HG03025 (cell line): ENCODE measurements around the gene MYL6.
"Not testable (repeated sequence)": the region's sequence is repeated elsewhere in the genome, so short reads cannot be mapped to it uniquely, and the experiment has no call there.

Source experiments
- ATAC-seq: cut with Tn5 transposase; IDR thresholded peaks from one replicate; pipeline ENCODE4 v1.9.1; 2021; ENCODE audit warnings: mild to moderate bottlenecking, moderate library complexity; ENCODE audit not compliant: unreplicated experiment, low FRiP score

The MYL6 gene

DNA sequence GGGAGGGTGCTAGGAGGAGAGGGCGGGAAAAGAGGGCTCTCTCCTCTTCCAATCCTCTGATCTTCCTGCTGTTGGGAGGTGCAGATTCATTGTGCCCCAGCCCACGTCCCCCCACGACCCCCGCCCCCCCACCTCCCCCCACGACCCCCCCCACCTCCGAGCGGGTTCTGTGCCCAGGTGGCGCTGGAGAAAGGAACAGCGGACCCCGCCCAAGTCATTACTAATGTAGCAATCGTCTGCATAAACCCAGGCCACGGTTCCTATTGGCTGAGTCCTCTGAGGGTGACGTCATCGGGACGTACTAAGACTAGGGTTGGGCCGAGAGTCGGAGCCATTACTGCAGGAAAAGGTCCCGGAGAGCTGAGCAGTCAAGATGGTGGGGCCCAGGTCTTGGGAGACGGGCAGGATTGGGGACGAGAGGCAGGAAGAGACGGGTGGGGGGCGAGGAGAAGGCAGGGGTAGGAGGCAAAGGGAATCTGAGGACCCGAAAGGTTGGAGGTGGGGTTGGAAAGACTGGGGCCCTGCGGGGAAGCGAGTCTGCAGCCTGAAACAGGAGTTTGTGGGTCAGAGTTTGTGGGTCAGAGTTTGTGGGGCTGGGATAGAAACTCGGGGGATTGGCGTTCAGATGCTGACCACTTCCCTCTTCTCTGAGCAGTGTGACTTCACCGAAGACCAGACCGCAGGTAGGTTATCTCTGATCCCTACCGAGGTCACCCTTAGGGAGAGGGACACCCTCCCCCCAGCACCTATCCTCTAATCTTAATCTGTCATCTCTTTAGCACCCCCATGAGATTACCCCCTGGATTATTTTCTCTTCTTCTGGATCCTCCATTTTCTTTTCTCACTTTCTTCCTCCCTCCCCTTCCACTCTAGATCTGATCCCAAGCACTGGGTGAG, at the start of gene MYL6:
TSS of gene MYL6 (plus strand) at position 331 of the 897 bp plus-strand sequence. CDS start at position 374, 43 bp downstream.
- ATAC-seq = peak; percentile 65

DNA sequence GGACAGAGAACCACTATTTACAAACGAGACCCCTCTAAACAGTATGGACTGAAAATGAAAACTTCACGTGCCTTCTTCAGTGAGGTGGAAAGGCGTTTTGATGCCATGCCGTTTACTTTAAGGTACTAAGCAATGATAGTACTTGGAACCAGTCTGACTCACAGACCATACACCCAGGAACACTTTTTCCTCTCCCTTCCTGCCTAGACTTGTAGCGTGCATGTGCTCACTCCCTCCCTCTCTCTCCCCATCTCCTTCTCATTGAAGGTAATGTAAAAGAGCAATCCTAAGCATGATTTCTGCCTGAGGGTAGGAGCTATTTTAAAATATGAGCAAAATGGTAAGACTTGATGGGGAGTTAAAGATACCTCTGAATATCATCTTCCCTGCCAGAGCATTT, 47.6 kb upstream of the MYL6 start:
- no peak for ATAC-seq

DNA sequence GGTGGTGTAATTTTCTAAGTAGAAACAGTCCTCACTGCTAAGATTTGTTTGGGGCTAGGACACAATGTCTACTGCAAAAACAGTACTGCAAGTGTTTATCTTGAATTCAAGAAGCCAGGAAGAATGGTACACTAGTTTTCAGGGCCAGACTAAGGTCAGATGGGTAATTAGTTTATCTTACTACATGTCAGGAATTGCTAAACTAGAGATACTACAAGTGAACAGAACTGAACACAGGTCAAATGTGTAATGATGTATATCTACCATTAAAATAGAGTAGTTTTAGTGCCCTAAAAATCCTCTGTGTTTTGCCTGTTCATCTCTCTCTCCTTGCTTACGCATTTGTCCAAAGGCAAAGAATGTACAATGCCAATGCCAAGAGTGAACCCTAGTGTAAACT, 44.1 kb upstream of the MYL6 start:
- ATAC-seq = no peak

DNA sequence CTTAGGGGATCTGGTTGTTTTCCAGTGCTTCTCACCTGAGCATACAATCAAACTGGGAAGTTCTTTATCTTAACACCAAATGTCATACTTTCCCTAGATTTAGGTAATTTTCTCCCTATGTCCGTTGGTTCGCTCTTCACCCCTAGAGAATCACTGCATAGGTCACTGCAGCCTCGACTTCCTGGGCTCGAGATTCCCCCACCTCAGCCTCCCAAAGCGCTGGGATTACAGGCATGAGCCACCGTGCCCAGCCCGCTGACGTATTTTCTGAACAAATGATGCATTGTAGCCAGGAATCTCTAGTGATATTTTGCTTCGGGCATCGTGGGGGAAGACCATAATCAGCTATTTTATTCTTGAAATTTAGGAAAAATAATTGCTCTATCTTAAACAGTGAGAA, 42.8 kb upstream of the MYL6 start:
- ATAC-seq = no peak

DNA sequence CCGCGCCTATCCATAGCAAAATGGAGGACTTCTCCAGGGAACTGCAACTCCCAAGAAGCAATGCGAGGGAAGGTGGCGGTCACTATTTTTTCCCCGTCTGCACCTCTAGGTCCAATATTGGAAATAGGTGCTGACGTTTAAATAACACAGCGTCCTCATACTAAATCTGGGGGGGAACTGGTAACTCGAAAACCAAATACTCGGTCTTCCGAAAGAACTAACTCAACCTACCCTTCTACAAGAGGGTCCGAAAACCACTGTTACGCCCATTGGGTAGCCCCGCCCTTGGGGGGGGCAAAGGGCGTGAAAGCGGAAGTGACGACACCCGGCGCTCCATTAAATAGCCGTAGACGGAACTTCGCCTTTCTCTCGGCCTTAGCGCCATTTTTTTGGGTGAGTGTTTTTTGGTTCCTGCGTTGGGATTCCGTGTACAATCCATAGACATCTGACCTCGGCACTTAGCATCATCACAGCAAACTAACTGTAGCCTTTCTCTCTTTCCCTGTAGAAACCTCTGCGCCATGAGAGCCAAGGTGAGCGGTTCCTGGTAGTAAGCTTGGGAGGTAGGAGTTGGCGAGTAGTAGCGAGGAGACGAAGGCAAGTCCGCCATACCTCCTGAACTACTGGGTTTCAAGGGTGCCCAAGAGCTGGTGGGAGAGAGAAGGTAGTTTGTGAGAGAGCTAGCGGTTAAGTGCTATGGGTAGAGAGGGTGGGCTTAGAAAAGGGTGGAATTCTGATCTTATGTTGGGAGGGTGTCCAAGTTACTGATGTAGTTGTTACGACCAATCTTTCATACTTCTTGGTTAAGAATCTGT, 41.7 kb upstream of the MYL6 start, which contains the start of gene RPL41:
TSS of gene RPL41 (plus strand) at position 367 of the 815 bp plus-strand sequence.
- ATAC-seq = peak; percentile 41

DNA sequence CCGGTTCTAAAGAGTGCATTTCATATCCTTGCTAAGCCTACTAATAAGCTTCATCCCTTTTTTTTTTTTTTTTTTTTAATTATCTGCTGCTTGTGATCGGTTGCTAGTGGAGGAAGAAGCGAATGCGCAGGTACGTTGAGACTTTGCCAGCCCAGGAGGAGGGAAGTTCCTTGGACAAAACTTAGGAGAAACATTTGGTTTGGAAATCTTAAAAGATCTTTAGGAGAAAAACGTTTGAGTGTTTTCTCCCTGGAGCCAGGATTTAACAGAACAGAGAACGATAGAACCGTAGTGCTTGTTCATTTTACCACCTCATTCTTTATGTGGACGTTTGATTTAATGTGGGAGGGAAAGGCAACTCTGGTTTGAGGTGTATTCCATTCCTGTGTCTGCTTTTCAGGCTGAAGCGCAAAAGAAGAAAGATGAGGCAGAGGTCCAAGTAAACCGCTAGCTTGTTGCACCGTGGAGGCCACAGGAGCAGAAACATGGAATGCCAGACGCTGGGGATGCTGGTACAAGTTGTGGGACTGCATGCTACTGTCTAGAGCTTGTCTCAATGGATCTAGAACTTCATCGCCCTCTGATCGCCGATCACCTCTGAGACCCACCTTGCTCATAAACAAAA, 41.0 kb upstream of the MYL6 start:
- ATAC-seq = not testable (repeated sequence)

DNA sequence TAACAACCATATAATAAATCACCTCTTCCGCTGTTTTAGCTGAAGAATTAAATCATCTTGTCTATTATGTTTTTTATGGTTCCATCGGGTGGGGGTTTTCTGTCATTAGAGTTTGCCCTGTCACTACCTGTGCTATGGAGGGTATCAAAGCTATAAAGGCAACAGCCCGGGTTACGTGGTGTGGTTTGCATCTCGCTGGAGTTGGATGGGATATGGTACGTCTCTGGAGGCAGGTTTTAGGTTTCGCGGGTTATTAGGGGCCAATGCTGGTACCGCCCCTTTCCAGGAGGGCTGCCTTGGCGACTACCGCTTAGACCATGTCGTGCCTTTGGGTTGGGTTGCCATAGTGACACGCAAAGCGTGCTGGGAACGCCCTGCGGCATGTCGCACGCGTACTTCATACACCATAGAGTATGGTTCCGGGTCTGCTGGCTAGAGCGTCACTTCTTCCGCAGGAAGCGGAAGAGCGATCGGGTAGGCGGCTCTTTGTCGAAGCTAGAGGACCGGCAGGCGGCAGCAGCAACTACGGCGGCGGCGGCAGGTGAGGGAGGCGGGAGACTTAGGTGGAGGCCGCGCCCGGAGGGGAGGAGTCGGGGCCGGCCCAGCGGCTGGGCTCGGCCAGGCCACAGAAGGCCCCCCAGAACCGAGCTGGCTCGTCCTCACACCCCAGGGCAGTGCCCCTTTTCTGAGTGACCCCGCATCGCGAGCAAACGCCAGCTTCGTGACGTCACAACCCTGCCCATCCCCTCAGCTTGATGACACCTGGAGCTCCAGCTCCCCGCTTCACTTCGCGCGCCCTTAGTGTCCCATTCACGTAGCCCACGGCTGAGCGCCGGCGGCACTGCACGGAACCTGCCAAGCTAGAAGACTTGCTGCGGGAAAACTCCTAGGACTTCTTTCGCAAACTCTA, 40.1 kb upstream of the MYL6 start, which contains the start of gene ZC3H10:
TSS of gene ZC3H10 (plus strand) at position 489 of the 910 bp plus-strand sequence. CDS start 2,297 bp downstream, outside the sequence.
- ATAC-seq = peak; percentile 80

DNA sequence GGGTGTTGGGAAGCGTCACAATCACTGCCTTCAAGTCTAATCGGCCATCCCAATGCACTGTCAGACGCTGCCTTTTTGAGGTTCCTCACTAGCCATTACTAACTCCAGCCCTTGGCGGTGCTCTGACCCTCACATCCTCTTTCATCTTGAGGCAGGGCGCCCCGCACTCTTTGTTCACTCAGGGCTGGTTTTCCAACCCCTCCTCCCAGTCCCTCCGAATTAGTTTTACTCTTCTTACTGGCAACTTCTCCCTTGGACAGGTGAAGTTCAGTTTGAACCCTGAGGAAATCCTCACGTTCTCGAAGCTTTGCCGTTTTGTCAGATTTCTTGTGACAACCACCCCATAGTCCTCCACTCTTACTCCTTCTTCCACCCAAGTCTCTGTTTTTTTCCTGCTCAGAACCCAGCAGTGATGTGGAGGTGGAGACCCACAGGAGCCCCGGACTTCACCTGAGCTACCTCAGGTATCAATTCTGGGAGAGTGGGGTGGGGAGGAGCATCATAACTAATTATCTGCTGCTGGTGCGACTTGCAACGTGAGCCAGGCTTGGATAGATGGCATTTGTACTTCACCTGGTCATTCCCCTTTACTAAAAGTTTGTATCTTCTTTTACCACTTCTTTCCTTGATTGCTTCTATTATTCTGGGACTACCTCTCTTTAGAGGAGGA, 39.3 kb upstream of the MYL6 start:
- no peak for ATAC-seq

DNA sequence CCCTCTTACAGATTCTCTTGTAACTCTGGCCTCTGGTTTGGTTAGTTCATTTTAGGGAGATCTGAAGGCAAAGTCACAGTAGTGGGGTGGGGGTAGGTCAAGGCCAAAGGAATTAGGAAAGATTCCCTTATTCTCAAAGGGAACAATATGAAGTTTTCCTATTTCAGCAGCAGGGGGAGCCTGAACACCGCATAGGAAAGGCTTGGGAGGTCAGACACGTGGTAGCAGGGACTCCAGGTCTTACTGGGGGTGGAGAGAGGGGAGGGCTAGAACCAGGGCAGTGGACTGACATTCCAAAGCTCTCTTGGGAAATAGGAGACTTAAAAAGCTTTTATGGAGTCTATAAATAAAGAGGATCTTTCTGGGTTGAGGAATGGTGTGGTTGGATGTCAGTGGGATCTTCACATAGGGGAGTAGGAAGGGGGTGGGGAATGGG, 38.8 kb upstream of the MYL6 start:
- no peak for ATAC-seq

DNA sequence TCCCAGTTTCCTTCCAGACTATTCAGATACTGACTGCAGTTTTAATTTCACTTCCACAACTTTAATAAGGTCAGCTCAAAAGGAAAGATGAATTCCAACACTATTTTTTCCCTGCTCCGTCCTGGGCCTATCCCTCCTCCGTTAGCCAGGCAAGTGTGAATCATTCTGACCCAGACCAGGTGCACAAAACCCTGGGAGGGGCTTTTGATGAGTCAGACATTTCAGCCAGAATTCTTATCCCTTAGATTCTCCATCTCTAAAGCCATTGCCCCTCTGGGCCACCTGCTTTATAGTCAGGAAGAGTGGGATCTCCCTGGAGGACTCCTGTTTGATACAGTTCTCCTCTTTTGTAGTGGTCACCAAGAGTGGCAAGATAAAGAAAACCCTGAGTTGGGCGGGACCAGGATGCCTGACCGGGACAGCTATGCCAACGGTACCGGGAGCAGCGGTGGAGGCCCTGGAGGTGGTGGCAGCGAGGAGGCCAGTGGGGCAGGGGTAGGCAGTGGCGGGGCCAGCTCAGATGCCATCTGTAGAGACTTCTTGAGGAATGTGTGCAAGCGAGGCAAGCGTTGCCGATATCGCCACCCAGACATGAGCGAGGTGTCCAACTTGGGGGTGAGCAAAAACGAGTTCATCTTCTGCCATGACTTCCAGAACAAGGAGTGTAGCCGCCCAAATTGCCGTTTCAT, 37.9 kb upstream of the MYL6 start:
- ATAC-seq = no peak

DNA sequence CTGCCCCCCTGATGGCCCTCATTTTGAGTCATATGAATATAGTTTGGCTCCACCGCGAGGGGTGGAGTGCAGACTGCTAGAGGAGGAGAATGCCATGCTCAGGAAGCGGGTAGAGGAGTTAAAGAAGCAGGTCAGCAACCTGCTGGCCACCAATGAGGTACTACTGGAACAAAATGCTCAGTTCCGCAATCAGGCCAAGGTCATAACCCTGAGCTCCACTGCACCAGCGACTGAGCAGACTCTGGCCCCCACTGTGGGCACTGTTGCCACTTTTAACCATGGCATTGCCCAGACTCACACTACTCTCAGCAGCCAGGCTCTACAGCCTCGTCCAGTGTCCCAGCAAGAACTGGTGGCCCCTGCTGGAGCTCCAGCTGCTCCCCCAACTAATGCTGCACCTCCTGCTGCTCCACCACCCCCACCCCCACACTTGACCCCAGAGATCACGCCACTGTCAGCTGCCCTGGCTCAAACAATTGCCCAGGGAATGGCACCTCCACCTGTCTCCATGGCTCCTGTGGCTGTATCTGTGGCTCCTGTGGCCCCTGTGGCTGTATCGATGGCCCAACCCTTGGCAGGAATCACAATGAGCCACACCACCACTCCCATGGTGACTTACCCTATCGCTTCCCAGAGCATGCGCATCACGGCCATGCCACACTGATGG, 36.8 kb upstream of the MYL6 start:
- ATAC-seq = no peak

DNA sequence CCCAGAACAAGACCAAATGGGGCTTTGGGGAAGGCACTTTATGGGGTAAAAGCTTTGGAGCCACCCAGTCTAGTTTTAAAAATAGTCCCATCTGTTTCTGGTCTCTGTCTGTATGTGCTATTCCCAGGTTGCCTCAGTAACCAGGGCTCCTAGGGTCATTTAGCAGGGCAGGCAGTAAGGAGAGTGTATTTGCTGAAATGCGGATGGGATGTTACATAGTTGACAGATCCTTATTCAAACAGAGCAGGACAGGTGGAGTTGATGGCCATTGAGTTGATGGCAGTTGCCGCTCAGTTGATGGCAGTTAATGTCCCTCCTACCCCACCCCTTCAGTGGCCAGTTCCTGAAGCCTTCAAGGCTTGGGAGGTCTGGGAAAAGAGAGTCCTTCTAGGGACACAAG, 35.5 kb upstream of the MYL6 start:
- ATAC-seq = no peak

DNA sequence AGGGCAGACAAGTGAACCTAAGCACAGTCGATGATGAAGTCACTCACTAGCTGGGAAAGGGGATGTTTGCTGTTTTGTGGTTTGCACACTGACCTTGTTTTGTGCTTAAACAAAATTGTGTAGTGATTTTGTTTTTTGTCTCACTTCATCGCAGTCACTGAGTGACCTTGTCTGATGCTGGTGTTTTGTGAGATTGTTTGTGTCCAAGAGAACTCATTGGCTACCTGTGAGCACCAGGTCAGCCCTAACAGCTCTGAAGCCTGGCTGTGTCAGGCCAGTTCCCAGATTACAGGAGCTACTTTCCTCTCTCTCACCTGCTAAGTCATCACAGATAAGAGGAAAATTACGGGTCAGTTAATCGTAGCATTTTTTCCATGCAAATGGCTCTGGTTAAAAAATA, 34.0 kb upstream of the MYL6 start:
- ATAC-seq = no peak

DNA sequence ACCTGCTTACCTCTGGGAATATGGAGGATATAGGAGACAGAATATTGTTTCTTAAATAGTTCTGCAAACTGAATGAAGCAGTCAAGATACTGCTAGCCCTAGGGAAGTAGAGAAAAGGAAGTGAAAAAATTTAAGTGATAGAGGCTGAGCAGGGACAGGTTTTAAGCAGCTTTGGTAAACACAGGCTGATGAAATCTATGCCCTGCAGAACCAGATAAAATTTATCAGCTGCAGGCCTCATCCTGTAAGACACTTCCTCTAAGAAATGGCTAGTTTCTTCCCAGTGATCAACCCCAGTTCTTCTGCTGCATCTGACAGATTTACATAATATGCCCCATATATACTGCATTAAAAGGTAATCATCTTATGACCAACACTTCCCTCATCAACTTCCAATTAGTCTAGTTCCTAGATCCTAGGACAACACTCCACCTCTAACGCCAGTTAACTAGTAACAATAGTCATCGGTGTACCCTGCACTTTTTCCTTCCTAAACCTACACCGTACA, 31.4 kb upstream of the MYL6 start:
- no peak for ATAC-seq

DNA sequence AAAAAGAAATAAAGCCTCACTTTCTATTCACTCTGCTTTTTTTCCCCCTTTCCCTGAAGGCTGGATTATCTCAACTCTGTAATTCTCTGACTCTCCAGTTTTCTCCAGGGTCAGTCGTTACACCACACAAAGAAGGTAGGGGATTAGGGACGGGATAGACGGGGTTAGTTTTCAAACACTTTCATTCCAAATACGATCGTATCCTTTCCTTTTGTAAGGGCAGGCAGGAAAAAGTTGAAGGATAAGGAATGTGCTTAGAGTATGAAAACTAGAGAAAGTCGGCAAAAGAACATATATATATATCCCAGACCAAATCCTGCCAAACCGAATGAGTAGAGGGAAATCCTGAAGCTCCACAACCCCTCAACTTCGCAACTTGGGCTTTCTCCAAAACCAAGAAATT, 30.7 kb upstream of the MYL6 start:
- ATAC-seq = no peak

DNA sequence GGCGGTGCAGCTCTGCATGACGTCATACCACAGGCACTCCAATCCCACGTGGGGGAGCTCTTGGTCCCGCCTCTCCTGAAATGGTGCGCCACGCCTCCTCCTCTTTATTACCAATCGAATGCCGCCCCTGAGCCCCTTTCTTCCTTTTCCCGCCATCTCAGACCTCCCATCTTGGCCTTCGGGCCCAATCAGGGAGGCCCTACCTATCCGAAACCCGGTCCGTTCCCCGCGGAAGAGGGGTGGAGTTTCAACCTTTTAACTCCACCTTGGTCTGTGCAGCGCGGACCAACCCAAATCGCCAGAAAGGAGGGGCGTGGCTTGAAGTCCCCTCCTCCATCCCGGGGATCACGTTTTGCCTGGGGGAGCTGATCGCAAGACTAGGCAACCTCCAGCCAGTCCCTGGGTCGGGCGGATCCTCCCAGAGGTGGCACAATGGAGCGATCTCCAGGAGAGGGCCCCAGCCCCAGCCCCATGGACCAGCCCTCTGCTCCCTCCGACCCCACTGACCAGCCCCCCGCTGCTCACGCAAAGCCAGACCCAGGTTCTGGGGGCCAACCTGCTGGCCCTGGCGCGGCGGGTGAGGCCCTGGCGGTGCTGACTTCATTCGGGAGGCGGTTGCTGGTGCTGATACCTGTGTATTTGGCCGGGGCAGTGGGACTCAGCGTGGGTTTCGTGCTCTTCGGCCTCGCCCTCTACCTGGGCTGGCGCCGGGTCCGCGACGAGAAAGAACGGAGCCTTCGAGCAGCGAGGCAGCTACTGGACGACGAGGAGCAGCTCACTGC, 30.1 kb upstream of the MYL6 start, which contains the start of gene ESYT1:
TSS of gene ESYT1 (plus strand) at position 380 of the 782 bp plus-strand sequence. CDS start at position 433, 53 bp downstream.
- ATAC-seq = peak; percentile 86

DNA sequence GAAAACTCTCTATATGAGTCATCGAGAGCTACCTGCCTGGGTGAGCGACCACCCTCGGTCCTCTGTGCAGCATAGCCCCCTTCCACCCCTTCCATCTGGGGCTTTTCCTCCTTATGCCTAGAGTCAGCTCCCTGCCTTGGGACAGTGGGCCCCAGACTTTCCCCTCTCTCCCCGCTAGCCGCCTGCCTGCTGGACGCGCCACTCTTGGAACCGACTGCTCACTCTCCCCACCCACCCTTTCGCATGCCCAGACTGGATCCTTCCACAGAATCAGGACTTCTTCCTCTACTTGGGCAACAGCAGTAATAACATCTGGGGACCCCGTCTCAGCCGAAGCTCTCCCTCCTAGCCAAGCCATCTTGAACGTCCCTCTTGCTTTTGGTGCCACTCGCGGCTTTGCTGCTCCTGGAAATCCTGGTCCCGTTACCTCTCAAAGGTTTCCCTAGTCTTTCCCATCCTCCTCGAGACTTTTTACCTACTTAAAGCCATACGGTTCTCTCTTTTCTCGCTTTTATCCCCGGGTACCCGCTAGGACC, 29.4 kb upstream of the MYL6 start:
- no peak for ATAC-seq
